Measurements from ENCODE around the gene MCM5.

GRCh38 chr22:35359380-35360065, 40.4 kb upstream of the MCM5 start:
- no peak for TF ChIP-seq CTCF (IDR thresholded peaks at IDR 0.05)
- TF ChIP-seq POLR2A (IDR thresholded peaks at IDR 0.05), result no peak

Data from transverse colon (tissue), 3 donors.